Measurements from ENCODE around the gene SLC4A2. TPM values are rescaled to one million over a fixed set of nuclear protein-coding genes. Genes with fewer than 3 reads are reported as not detected.
A peak's percentile ranks its signal among the peaks of the same experiment; 100 is the strongest.
"Not testable (repeated sequence)": the region's sequence is repeated elsewhere in the genome, so short reads cannot be mapped to it uniquely, and the experiment has no call there.

Gene SLC4A2
- total RNA-seq, 1 donor from 2014 or later = 516 TPM

DNA sequence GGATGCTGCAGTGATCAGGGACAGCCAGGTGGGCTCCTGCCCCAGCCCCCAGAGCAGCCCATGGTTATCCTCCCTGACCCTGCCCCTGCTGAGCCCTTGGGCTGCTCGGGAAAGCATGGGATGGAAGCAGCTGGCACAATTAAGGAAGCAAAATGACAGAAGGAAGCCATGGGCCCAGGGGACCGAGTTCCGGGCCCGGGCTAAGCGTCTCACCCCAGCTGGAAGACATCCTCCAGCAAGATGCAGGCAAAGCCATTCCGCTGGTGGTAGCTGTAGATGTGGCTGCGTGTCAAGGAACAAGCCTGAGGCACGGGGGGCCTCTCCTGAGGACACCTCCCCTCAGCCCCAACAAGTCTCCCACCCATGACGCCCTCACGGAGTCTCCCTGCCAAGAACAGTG, 36.2 kb upstream of the SLC4A2 start:
- DNase-seq (ENCODE audit: low read depth) = no peak

DNA sequence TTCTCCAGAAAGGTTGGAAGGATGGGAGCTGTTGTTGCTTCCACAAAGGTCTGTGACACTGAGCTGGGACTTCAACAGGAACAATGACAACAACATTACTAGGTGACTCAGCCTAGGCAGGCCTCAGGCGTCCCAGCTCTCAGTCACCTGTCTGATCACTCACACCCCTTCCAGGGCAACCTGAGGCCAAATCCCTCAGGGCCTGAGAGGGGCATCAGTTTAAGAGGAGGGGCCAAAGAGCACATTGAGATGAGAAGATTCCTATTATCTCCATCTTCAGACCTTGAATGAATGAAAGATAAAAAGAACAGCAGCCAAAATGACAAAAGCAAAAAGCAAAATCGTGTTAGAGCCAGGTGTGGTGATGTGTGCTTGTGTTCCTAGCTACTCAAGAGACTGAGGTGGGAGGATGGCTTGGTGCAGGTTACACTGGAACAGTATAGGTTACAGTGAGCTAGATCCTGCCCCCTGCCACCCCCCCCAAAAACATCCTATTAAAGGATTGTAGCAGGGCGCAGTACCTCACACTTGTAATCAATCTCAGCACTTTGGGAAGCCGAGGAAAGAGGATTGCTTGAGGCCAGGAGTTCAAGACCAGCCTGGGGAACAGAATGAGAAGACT, 34.8 kb upstream of the SLC4A2 start, which contains the start of gene ATG9B:
ATG9B (minus strand) TSS at position 60 of the 622 bp plus-strand sequence. CDS start 71 bp downstream, outside the sequence.
- no peak for DNase-seq (ENCODE audit: low read depth)

GRCh38 chr7:151025924-151026671, 33.3 kb upstream of the SLC4A2 start:
- peak; percentile 65 for DNase-seq (ENCODE audit: low read depth)

DNA sequence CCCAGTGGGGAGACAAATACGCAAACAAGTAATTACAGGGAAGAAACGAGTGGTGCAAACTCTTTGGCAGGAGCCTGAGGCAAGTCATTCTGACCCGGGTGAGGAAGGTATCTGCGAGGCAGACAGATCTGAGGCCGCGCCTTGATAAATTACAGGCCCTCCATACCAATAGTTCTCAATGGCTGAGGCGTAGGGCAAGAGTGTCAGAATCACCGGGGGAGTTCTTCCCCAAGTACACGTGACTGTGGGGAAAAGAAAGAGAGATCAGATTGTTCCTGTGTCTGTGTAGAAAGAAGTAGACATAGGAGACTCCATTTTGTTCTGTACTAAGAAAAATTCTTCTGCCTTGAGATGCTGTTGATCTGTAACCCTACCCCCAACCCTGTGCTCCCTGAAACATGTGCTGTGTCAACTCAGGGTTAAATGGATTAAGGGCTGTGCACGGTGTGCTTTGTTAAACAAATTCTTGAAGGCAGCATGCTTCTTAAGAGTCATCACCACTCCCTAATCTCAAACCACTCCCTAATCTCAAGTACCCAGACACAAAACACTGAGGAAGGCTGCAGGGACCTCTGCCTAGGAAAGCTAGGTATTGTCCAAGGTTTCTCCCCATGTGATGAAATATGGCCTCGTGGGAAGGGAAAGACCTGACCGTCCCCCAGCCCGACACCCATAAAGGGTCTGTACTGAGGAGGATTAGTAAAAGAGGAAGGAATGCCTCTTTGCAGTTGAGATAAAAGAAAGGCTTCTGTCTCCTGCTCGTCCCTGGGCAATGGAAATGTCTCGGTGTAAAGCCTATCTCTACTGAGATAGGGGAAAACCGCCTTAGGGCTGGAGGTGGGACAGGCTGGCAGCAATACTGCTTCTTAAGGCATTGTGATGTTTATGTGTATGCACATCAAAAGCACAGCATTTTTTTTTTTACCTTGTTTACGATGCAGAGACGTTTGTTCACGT, 32.3 kb upstream of the SLC4A2 start:
- not testable (repeated sequence) for DNase-seq (ENCODE audit: low read depth)

- DNase-seq (ENCODE audit: low read depth) = not testable (repeated sequence)
Measured at GRCh38 chr7:151027728-151028130, 31.7 kb upstream of the SLC4A2 start.

DNA sequence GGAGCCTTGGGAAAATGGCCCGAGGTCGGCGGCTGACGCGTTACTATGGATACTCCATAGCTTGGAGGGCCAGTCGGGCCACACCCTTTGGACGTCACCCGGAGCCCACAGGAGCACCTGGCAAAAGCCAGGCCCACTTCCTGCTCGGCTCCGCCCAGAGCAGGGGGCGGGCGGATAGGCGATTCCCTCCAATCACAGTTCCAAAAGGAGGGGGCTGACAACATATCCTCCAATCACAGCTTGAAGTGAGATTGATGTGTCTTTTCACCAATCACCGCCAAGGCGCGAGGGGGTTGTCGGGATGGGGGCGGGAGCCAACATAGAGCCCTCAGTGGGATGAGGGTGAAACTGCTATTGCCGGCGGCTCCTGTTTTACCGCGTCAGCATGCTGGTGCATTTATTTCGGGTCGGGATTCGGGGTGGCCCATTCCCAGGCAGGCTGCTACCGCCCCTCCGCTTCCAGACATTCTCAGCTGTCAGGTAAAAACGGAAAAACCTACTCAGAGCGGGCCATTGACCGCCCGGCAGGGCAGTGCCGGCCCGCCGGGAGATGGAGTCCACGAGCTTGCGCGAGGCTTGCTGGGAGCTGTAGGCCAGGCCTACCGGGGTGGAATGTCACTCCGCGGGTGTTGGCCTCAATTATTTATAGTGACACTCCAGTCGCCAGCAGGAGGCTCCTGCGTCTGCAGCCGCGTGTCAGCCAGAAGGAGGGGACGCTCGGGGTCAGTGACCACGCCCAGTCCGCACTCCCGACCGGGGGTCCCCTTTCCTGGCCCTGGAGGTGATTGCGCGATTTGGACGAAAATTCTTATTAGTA, 31.1 kb upstream of the SLC4A2 start, which contains the start of gene ABCB8:
ABCB8 (plus strand) TSS at position 320 of the 817 bp plus-strand sequence; CDS start at position 386, 66 bp downstream.
- peak; percentile 100 for DNase-seq (ENCODE audit: low read depth)

GRCh38 chr7:151028948-151029501, 30.4 kb upstream of the SLC4A2 start:
- DNase-seq (ENCODE audit: low read depth) = no peak

GRCh38 chr7:151031011-151031410, 28.4 kb upstream of the SLC4A2 start:
- DNase-seq (ENCODE audit: low read depth) = no peak

- no peak for DNase-seq (ENCODE audit: low read depth)
Measured at GRCh38 chr7:151032936-151033863, 26.2 kb upstream of the SLC4A2 start.

DNA sequence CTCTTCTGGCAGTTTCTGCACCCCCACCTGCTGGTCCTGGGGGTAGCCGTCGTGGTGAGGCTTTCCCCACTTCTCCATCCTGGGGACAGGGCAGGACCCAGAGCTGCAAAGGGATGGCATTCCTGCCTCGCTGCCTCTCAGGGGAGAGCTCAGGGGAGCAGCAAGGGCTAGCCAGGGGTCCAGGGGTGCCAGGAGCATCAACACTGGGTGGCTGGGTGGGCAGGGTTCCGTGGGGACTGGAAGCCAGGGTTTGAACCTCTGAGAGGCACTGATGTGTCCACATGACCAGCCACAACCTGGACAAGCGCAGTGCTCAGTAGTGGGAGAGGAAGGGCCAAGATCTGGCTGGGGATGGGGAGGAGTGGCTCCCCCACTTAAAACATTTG, 25.5 kb upstream of the SLC4A2 start:
- no peak for DNase-seq (ENCODE audit: low read depth)

- no peak for DNase-seq (ENCODE audit: low read depth)
Measured at GRCh38 chr7:151034312-151035025, 24.9 kb upstream of the SLC4A2 start.

GRCh38 chr7:151035026-151035717, 24.2 kb upstream of the SLC4A2 start:
- DNase-seq (ENCODE audit: low read depth) = no peak

GRCh38 chr7:151035902-151036301, 23.5 kb upstream of the SLC4A2 start:
- no peak for DNase-seq (ENCODE audit: low read depth)

- peak; percentile 90 for DNase-seq (ENCODE audit: low read depth)
Measured at GRCh38 chr7:151038951-151039849, 20.2 kb upstream of the SLC4A2 start.

DNA sequence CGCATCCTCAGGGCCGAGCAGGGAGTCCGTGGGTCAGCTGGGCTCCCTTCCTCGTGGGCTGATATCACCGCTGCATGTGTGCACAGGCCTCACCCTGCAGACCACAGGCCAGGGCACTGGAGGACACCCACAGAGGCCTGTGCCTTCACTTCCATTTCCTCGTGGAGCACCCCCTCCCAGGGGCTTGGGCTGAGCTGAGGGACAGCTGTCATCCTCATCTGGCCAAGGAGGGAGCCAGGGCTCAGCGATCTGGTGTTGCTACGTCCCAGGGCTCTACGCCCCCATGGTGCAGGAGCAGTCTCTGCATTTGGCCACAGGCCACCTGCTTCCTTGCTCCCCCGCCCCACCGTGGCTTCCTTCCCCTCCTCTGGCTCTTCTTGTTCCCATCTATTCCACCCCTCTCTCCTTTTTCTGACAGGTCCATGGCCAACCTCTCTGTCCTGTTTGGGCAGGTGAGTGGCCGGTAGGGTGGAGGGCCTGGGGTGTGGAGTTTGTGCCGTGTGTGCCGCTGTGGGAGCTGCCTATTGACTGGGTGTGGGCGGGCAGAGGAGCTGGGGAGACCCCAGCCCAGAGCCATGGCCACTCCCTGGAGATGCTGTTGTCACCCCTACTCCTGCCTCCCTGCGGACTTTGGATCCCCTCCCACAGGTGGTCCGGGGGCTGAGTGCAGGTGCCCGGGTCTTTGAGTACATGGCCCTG, 19.4 kb upstream of the SLC4A2 start:
- peak; percentile 84 for DNase-seq (ENCODE audit: low read depth)

Data from myocyte (in vitro differentiated cells).